Measurements from ENCODE around the gene STXBP5L. TPM values are rescaled to one million over a fixed set of nuclear protein-coding genes. Genes with fewer than 3 reads are reported as not detected.

The STXBP5L gene
- total RNA-seq, 4 donors from 2014 or later: not detected

- no peak for TF ChIP-seq CTCF (IDR thresholded peaks at IDR 0.05; ENCODE audit: low read depth)
Observed at GRCh38 chr3:121330118-121330517, 422.1 kb downstream of the STXBP5L start.

GRCh38 chr3:121330634-121331033 lies 422.6 kb downstream of the STXBP5L start:
- TF ChIP-seq CTCF (IDR thresholded peaks at IDR 0.05; ENCODE audit: low read depth): no peak

- TF ChIP-seq CTCF (IDR thresholded peaks at IDR 0.05; ENCODE audit: low read depth): no peak
Observed at GRCh38 chr3:121362035-121362734, 454.2 kb downstream of the STXBP5L start.

GRCh38 chr3:121399820-121400219 lies 491.8 kb downstream of the STXBP5L start:
- TF ChIP-seq CTCF (IDR thresholded peaks at IDR 0.05; ENCODE audit: low read depth): no peak

GRCh38 chr3:121405631-121406030 lies 497.6 kb downstream of the STXBP5L start:
- TF ChIP-seq CTCF (IDR thresholded peaks at IDR 0.05; ENCODE audit: low read depth): no peak

GRCh38 chr3:121411523-121411922 lies 503.5 kb downstream of the STXBP5L start:
- TF ChIP-seq CTCF (IDR thresholded peaks at IDR 0.05; ENCODE audit: low read depth): no peak

GRCh38 chr3:121414924-121415323 lies 506.9 kb downstream of the STXBP5L start:
- TF ChIP-seq CTCF (IDR thresholded peaks at IDR 0.05; ENCODE audit: low read depth): no peak
